GM18507 (cell line): ENCODE results near the gene USH1C.

Experiments used
- DNase-seq: peaks from one replicate; pipeline ENCODE4 v3.0.0; 2011; ENCODE audit warnings: low read depth; ENCODE audit not compliant: insufficient read length; ENCODE audit errors: extremely low spot score
- FAIRE-seq: peaks from 2 replicates; lab custom pipeline; 2011; peaks lifted over from hg19 to GRCh38; lab: Jason Lieb, UNC

Gene USH1C

DNA sequence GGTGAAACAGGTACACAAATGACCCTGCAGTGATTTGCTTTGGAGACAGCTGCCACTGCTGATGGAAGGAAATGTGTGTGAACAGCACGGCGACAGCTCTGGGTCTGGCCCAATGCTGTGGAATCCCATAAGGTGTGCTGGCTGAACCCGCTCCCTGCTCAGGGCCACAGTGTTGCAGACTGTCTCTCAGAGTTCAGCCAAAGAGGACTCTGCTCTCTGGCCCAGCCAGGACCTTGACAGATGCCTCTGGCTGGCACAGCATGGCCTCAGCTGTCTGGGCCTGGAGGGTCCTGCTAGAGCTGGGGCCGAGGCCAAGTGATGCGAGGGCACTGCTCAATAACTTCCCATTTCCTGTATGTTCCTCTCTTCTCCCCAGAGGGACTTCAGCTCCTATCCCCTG, 62.3 kb downstream of the USH1C start:
- FAIRE-seq (no peak), DNase-seq (no peak)

DNA sequence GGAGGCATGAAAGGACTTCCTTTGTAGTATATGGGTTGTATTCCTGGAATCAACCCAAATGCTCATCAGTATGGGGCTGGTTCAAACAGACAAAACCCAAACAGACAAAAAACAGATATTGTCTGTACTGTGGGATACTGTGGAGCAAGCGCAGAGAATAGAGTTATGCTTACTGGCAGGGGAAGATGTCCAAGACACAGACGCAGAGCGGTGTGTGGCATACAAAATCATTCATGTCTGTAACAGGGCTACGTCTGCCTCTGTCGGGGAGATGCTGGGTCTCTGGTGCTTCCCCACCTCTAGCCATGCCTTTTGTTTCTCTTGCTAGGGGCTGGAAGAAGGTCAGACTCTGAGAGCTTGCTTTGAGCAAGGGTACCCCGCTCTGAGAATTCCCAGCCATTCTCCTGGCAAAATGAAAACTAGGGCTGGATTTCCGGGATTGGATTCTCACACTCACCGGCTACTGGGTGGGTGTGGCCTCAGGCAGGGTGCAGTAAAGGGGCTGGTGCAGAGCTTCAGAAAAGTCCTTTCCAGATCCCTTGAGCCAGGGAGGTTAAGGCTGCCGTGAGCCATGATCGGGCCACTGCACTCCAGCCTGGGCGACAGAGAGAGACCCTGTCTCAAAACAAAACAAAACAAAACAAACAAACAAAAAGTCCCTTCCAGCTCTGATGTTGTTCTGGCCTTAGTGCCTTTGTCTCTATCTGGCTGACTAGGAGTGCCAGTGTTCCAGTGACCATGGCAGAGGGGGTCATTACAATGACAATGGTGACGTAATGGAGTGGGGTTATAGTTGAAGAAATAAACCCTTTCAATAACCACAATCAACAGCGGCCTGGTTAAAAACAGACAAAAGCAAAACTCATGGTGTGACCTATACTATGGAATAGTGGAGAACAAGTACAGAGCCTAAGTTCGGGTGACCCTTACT, 64.7 kb downstream of the USH1C start:
- no peak for FAIRE-seq

DNA sequence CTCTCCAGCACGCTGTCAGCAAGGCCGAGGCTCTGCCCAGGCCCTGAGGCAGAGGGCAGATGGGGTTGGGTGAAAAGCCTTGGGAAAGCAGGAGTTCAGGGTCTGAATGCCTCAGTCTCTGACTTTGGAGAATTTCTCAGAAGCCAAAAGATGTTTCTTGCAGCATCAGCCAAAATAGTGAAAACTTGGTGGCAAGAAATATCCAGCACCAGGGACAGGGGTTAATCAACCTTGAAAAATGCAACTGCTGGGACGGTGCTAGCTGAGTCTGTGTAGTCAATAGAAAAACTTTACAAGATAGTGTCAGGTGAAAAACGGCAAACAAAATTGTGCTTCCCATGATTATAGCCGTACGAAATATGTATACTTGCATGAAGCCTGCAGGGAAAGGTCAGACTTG, 66.1 kb downstream of the USH1C start:
- FAIRE-seq (no peak), DNase-seq (no peak)

More for the DNA sequence above, 64.7 kb downstream of the USH1C start:
- DNase-seq = no peak

DNA sequence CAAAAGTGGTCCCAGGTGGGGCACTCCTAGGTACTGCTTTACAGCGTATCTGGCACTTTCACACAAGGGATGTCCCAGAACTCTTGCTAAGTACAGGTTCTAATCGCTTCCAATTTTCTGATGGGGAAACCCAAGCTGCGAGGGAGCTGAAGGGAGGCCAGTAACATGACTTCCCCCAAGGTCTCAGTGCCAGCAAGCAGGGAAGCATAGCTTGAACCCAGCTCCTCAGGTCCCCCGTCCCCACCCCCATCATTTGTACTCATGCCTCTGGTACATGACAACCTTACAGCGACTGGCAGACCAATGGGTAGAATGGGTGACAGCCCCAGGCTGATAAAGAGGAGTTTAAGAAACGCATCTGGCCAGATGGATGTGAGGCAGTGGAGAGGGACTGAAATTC, 66.9 kb downstream of the USH1C start:
- DNase-seq = no peak
- no peak for FAIRE-seq

DNA sequence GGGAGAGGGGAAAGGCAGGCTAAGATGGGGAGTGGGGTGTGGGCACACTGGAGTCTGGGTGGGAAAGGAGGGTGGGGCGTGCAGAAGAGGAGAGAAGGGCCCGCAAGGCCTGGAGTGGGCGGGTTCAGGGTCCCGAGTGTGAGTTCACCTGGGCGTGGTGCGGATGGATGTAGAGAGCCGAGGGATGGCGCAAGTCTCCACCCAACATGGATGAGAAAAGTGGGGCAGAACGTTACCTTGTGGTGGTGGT, 67.2 kb downstream of the USH1C start:
- FAIRE-seq (no peak), DNase-seq (no peak)

DNA sequence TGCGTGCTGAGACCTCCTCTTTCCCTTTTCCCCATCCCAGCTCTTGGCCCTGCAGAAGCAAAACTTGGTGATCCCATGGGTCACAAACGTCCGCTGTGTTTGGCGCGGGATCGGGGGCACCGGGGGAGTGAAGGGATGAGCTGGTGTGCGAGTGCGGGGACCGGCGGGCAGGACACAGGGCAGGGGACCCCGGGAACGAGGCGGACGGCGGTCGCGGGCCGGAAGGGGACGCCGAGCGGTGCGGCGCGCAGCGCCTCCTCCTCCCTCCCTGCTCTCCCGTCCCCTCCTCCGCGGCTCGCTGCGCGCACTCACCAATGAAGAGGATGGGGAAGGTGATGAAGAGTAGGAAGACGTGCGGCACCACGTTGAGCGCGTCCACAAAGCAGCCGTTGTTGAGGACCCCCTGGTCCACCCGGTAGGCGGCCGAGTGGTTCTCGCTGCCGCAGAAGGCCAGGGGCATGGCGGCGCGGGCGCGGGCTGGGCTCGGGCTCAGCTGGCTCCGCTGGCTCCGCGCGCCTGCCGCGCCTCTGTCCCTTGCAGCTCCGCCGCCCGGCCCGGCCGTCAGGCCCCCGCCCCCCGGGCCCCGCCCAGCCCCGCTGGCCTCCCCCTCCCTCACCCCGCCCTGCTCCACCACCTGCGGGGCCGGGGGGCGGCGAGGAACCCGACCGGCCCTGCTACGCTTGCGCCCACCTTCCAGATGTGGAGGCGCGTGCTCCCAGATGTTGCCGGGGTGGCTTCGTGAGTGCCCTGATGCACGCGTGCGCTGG, 67.7 kb downstream of the USH1C start, which contains the start of gene ABCC8:
Gene ABCC8 (minus strand): TSS at position 529 of the 767 bp plus-strand sequence. CDS start 69 bp downstream, at position 460.
- DNase-seq = no peak

DNA sequence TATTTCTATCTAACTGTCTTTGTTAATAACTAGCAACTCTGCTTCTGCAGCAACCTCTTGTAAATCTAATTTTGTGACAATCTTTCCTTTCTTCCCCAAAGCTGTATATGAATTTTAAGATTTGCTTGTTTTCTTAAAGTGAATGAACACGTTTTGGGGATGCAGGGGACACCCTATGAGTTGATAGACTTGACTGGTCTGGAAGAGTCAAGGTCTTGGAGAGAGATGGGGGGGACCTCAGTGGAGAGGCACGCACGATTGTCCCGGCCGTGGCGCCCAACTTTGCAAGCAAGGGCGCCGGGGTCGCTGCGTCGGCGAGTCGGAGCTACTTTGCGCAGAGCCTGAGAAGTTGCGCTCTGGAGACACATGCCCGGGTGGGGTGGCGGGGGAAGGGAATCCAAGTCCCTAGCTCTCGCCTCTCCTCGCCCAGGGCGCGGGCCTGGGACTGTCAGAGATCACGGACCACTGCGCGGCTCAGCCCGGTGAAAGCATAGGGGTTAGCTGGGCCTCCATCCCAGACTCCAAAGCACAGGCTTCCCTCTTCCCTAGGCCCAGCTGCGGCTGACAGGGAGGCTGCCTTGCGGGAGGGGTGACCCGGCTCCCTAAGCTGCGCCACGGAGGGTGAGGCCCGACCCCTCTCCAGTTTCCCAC, 68.4 kb downstream of the USH1C start:
- no peak for DNase-seq
- FAIRE-seq = no peak

More for the DNA sequence above, 67.7 kb downstream of the USH1C start, which contains the start of gene ABCC8:
- FAIRE-seq = no peak

DNA sequence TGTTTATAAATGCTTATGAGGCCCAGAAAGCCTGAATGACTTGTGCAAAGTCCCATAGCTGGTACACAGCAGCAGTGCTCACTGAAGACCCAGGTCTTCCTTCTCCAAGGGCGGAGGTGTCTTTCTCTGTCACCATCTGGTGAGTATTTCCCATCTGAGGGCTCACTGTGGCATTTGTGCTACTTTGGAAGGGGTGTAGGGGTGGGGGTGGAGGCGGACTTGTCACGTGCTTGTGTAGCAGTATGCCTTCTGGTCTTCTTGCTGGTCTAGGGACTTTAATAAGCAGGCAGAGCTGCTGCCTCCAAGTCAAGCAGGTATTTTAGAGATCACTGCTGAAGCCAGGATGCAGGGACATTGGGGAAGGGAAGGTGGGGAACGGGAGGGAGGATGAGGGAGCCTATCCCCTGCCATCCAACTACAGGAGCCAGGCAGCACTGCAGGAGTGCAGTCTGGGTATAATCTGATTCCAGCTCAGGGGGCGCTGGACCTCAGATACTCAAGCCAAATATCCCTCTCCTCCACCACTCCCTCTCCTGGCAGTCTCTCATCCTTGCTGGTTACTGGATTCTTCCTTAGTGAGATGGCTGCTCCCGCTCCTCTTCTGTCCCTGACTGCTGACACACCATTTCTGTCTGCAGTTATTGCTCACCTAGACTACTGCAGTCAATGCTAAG, 71.0 kb downstream of the USH1C start:
- DNase-seq (no peak), FAIRE-seq (no peak)

DNA sequence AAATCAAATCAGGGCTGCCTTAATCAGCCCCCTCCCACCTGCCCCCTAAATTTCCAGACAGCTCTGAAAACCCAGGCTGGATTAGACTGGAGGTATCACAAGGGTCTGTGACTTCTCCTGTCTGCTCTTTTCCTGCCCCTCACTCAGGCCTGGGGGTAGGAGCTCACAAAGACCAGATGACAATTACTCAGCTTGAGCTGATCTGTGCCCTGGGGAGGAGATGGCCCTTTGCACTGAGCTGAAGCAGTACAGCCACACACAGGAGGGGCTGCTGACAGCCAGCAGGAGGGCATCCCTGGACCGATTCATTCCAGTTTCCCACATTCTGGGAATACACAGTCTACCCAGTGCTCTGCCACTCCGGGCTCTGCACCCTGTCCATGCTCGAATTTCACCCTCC, 71.7 kb downstream of the USH1C start:
- FAIRE-seq (no peak), DNase-seq (no peak)

DNA sequence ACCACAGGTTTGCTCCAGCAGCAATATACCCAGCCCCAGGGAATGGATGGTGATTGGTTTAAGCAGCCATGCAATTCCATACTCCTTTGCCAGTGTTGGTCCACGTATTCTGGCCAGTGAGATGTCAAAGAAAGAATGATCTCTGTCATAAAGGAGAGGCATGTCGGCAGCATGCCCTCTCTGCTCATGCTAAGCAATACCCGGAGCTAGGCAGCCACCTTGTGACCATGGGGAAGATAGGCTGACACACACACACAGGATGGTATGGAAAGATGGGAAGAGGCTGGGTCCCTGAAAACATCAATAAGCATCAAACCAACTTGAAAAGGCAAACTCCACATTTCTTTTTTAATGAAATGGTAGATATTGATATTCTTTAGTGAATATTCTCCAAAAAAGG, 72.7 kb downstream of the USH1C start:
- DNase-seq (no peak), FAIRE-seq (no peak)

DNA sequence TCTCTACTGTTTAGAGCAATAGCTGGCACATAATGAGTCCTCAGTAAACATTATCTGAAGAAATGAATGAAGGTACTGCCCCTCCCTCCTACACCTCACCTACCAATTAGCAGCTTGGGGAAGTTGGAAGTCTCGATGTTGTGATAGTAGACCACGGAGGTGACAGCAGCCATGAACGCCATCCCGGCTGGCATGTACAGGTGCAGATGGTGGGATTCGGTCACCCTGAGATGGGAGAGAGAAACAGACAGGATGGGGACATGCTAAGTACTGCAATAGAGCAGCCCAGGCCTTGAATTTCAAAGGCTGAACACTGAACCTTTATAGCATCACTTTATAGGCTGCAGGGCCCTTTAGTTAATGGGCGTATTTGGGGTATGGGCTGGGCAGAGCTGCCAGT, 74.2 kb downstream of the USH1C start:
- no peak for DNase-seq
- no peak for FAIRE-seq

DNA sequence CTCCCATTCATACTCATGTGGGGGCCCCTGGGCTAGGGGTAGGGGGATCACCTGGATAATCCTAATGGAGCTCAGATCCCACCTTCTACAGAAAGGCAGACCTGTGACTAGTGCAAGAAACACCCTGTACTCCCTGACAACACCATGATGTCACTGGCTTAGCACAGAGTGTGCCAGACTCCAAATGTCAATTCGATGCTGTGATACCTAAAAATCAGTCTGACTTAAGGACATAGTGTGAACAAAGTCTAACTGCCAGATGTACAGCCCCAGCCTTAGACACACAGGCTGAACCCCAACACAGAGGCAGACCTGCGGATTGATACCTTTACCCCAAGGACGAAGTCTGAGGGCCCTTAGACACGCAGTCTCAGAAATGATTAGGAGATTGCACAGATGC, 76.1 kb downstream of the USH1C start:
- DNase-seq (no peak), FAIRE-seq (no peak)

DNA sequence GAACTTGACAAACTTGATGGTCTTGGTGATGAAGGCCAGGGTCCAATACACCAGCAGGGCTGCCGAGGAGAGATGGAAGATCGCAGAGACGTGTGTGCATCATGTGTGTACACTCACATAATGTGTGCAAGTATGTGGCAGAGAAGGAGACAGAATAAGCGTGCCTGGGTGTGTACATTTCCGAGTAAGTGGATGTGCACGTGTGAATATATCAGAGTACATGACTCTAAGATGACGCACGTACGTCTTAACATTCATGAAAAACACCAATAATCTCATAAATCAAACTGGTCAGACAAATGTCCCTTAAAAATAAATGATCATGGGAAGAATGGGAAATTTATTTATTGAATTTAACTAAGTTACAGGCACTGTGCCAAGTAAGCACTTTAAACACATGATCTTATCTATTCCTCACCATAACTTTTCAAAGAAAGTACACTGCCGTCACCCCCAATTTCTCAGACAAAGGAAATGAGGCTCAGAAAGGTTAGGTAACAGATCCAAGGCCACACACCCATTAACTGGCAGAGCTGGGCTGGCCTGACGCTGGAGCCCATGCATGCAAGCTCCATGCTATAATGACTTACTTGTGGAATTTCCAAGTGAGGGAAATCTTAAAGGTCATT, 80.6 kb downstream of the USH1C start:
- FAIRE-seq = no peak
- no peak for DNase-seq

DNA sequence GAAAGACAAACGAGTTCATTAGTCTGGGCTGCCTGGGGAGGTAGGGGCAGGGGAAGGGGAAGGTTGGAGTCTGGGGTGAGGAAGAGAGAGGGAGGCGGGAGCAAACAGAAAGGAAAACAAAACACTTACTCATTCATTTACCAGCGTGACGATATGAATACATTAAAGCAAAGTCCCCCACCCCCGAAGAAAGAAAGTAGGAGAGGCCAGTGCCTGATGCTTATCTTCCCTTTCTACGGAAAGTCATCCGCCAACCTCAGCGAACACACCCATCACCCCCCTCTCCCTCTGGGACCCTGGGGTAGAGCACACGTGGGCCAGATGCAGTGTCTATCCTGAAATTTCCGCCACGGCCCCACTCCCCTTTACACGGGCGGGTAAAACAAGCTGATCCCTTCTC, 81.3 kb downstream of the USH1C start:
- DNase-seq = no peak
- no peak for FAIRE-seq

DNA sequence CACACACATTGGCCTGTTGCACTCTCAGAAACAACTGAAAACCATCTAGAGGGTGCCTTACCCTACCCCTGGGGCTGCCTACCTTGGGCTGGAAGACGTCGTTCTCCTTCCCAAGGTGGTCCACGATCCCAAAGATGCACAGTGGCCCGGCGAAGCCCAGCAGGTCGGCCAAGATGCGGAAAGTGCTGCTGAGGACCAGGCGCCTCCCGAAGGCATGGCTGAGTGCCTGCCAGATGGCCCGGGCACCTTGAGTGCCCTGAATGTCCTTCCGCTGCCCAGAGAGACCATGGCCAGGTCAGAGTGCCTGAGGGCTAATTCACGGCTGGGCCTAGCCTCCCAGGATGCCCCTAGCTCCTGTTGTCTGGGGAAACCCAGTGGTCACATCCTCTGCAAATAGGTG, 83.8 kb downstream of the USH1C start:
- FAIRE-seq (no peak), DNase-seq (no peak)

DNA sequence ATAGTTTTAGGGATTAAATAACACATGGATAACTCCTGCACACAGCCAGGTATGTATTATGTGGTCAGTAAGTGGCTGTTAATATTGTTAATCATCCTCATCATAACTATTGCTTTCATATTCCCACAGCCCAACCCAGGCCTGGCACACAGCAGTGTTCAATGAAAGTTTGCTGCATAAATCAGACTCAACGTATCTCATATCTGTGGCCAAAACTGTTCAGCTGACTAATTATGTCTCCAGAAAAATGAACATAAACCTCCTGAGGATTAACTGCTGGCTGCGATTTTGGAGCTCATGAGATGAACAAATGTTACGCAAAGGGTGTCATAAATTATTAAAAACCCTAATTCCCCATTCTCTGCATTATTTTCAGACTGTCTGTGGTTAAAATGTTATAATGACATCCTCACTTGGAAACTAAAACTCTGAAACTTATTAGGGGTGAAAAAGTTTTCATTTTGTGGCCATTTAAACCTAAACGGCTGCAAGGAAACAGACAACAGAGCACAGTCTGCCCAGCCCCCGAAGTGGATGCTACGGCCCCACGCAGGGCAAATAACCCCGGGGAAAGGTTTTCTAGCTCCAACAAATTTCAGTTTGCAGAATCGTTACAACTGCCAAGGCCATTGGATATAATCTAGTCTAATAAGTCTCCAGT, 84.8 kb downstream of the USH1C start:
- DNase-seq (no peak), FAIRE-seq (no peak)

DNA sequence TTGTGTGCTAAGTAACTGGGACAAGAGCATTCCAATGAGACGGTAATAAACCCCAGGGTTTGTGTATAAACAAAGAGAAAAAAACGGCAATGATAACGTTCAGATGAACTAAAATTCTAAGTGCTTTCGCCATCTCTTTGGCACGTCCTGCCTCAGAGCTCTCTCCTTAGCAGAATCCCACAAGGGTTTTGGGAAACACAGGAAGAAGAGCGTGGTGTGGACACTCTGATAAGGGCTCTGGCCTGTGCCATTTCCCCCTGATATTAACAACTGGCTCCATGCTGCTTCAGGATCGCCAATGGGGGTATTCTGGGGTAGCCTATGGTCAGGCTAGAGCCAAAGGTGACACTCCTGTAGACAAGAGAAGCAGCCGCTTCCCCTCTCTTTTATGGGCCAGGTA, 85.9 kb downstream of the USH1C start:
- DNase-seq (no peak), FAIRE-seq (no peak)

DNA sequence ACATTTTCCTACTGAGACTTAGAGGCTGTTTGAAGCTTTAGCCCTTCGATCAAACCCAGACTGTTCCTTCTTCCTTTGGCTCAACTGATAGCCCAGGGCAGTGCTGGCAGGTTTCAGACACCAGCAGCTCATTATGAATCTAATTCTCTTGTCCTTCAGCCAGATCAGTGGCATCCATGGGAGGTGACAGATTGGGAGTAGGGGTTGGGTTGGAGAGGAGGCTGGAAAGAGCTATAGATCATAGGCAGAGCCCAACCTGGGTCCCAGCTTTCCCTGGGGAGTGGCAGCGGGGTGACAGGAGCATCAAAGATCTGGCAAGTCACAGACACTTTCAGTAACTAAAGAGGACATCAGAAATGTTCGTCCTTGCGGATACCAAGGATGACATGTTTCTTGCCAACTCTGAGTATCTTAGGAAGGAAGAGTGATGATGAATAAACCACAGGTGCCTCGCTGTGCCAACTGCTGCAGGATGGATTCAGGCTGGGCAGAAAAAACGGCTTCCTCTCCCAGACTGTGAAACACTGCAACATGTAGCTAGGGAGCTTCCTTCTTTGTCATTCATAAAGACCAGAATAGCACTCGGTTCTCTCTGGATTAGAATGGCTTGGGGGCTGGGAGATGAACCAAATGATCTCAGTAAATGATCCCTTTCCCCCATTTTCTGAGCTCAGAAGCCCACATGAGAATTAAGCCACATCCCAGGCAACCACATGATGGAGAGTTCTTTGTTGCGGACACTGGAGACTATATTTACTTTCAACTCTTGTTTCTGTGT, 86.6 kb downstream of the USH1C start:
- FAIRE-seq = no peak
- no peak for DNase-seq
